Endothelial cell of umbilical vein (primary cell): Measurements from ENCODE around the gene TNS1.

Source experiments
- CTCF ChIP-seq, 2 donors: IDR thresholded peaks; 1 replicate in 1 of 2; 2 replicates in 1 of 2; pipeline ENCODE4 v1.5.1; 2011; ENCODE audit warnings: low read length in 2 of 2, mild to moderate bottlenecking in 2 of 2, moderate library complexity in 2 of 2, control low read depth in 1 of 2, inconsistent platforms in 1 of 2, low read depth in 1 of 2; ENCODE audit not compliant: insufficient read depth in 1 of 2; ENCODE audit errors: extremely low read depth in 1 of 2
- MYC ChIP-seq: IDR thresholded peaks from one replicate; pipeline ENCODE4 v1.6.1; 2011; ENCODE audit warnings: mild to moderate bottlenecking, low read depth, low read length
- POLR2A ChIP-seq: IDR thresholded peaks from 2 replicates; pipeline ENCODE4 v1.6.1; 2012; ENCODE audit warnings: low read depth, mild to moderate bottlenecking, control low read depth, low read length

DNA sequence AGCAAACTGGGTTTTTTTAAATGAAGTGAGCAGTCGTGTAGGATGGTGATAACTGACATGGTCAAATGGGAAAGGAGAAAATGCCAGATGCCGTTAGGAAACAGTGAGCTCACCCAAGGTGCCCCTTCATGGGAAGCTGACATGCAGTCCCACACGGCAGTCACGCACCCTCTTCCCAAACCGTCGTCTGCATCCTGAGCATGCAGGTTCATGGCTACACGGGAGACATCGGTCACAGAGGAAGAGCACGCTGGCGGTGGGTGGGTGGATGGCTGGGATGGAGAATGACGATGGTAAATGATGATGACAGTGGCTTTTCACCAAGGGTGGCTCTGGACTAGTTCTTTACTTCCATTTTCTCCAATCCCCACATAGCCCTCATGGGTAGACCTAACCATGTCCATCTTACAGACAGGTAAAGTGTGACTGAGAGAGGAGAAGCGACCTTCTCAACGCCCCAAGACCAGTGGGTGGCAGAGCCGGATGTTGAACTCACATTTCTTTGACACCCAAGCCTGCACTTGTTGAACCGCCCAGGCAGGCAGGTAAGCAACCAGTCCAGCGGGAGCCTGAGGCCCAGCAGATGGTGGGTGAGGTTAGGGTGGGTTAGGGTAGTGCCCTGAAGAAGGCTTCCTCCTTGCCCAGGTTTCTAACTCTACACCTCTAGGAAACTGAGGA is 44.5 kb downstream of the TNS1 start:
- TF ChIP-seq CTCF (IDR thresholded peaks at IDR 0.05; ENCODE audit: extremely low read depth in 1 of 2, insufficient read depth in 1 of 2, low read depth in 1 of 2, low read length in 2 of 2) (no peak), MYC (no peak), POLR2A (no peak)
